D341Med (cell line): Measurements from ENCODE around the gene ROBO2.

Experiments
- DNase-seq: peaks from one replicate; pipeline ENCODE4 v3.0.0; 2012; ENCODE audit warnings: low spot score

ROBO2 gene

GRCh38 chr3:77687545-77687944, 647.6 kb downstream of the ROBO2 start:
- no peak for DNase-seq

- no peak for DNase-seq
These were observed 650.5 kb downstream of the ROBO2 start for GRCh38 chr3:77690284-77690845.

GRCh38 chr3:77693147-77693546, 653.2 kb downstream of the ROBO2 start:
- no peak for DNase-seq

GRCh38 chr3:77699125-77699691, 659.3 kb downstream of the ROBO2 start:
- no peak for DNase-seq
